HL-60 (cell line): ENCODE results near the gene HEATR1.

Source experiments
- CTCF ChIP-seq: IDR thresholded peaks from one replicate; pipeline ENCODE4 v1.5.1; 2011; ENCODE audit warnings: low read length, control low read depth, inconsistent platforms; ENCODE audit not compliant: insufficient read depth
- POLR2AphosphoS5 ChIP-seq: IDR thresholded peaks from 2 replicates; pipeline ENCODE4 v1.6.1; 2012; ENCODE audit warnings: low read depth

- TF ChIP-seq CTCF (no peak), POLR2AphosphoS5 (no peak)
Observed at GRCh38 chr1:236516929-236517704, 87.2 kb downstream of the HEATR1 start.
